Mucosa of rectum (tissue), 2 donors: ENCODE results near the gene P2RX3.

Source experiments
- H3K27ac ChIP-seq, 2 donors: one replicate each; pipeline ENCODE4 v1.7.0; 2013; ENCODE audit warnings: inconsistent platforms in 2 of 2, low read depth in 2 of 2, low read length in 2 of 2
- H3K27me3 ChIP-seq, 2 donors: one replicate each; pipeline ENCODE4 v1.7.0; 2013; ENCODE audit warnings: low read length in 2 of 2; ENCODE audit not compliant: control insufficient read depth in 2 of 2, insufficient read depth in 2 of 2
- H3K36me3 ChIP-seq, 2 donors: one replicate each; pipeline ENCODE4 v1.7.0; 2013; ENCODE audit warnings: low read length in 2 of 2; ENCODE audit not compliant: control insufficient read depth in 2 of 2, insufficient read depth in 2 of 2
- H3K4me1 ChIP-seq, 2 donors: one replicate each; pipeline ENCODE4 v1.7.0; 2013; ENCODE audit warnings: low read length in 2 of 2, mild to moderate bottlenecking in 1 of 2; ENCODE audit not compliant: control insufficient read depth in 2 of 2, insufficient read depth in 2 of 2
- H3K4me3 ChIP-seq, 2 donors: one replicate each; pipeline ENCODE4 v1.7.0; 2013; ENCODE audit warnings: low read length in 2 of 2
- H3K9ac ChIP-seq, 2 donors: one replicate each; pipeline ENCODE4 v1.7.0; 2013; ENCODE audit warnings: low read length in 2 of 2, low read depth in 1 of 2, mild to moderate bottlenecking in 1 of 2
- H3K9me3 ChIP-seq, 2 donors: one replicate each; pipeline ENCODE4 v1.7.0; 2013; ENCODE audit warnings: low read length in 2 of 2; ENCODE audit not compliant: control insufficient read depth in 2 of 2
- donor health status: healthy.
- donor health status: Normal muscosa, but diverticular disease.

Gene P2RX3

DNA sequence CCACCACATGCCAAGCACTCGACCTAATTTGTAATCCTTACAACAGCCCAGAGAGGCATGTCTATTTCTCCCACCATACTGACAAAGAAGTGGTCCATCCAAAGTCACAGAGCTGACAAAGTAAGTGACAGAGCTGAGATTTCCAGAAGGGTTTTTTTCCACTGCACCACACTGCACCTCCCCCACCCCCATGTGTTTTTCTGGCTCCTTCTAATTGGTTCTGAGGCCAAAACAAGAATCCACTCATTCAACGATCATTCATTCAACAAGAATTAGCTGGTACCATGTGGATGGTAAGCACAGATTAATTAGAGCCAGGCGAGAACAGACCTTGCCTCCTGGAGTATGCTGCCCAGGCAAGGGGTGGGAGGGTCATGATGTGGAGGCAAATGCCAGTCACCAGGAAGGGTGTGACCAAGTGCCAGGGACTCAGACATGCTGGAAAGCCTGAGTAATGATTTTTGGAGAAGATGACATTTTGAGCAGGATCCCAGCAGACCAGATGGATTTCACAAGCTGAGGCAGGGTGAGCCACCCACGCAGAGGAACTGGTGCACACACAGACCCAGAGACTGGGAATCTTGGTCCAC lies 67.2 kb downstream of the P2RX3 start:
- Histone ChIP-seq H3K27me3 (no peaks in the 10 kb centered on the region), H3K27ac (no peak overlapping the region), H3K9ac (no peak overlapping the region), H3K4me1 (no peaks in the 10 kb centered on the region), H3K36me3 (peaks cover 9 to 22% of the 10 kb centered on the region in 2 donors), H3K4me3 (no peak overlapping the region), H3K9me3 (no peaks in the 10 kb centered on the region)

DNA sequence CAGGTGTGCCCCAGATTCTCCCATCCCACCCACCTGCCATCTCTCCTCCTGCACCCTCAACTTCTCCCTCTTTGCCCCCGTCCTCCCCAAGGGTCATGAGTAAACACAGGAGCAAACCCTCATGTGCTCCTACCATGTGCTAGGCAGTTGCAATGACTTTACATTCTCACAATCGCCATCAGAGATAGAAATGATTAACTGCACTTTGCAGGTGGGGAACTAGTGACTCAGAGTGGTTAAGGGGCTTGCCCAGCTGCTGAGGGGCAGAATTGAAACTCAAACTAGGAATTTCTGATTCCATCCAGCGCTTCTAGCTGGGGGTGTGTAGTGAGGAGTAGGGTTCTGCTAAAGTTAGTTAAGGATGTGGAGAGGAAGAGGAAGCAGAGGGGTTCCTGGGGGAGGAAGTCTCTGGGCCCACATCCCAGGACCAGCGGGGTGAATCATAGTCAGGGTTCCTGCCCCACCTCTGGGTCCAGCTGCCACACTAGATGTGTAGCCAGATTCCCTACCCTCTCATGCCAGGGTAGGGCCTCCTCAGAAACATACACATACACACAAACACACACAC lies 68.3 kb downstream of the P2RX3 start:
- no peak overlapping the region for H3K27ac ChIP-seq
- H3K9me3 ChIP-seq = no peaks in the 10 kb centered on the region
- no peak overlapping the region for H3K4me3 ChIP-seq
- H3K36me3 ChIP-seq = peaks cover 9 to 22% of the 10 kb centered on the region in 2 donors
- H3K27me3 ChIP-seq = no peaks in the 10 kb centered on the region
- H3K4me1 ChIP-seq = no peaks in the 10 kb centered on the region
- no peak overlapping the region for H3K9ac ChIP-seq

DNA sequence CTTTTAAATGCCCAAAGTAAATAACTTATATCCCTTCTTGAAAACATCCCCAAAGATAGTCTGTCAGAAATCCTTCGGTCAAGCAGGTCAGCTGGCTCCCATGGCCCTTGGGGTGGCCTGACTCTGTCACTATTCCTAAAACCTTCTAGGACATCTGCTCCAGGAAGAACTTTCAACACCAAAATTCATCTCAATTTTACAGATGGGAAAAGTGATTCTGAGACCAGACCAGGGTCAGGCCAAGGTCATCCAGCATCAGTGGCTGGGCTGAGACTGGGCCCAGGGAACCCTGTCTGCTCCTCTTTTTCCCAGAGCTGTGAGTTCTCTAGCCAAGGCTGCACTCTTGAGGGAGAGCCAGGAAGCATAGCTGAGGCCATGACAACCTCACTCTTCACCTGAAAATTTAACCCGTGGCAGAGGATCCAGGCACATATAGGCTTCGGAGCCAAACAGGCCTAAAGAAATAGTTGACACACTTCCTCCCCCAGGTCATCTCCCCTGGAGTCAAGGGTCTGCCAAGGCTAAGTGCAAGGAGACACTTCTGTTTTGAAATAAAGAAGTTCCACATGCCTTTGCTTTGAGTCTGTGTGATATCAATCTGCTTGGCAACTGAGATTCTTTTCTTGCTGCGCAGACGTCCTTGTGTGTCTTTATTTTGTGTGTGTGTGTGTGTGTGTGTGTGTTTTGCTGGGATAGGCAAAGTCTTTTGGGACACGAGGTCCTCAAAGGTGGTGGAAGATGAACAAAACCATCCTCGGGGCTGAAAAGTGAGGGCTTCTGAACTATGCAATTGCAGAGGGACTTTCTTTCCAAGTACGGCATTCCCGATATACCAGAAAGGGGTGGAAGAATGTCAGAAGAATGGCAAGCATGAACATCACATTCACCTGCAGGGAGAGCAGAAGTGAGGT lies 69.1 kb downstream of the P2RX3 start:
- Histone ChIP-seq H3K27ac (no peak overlapping the region), H3K4me1 (no peaks in the 10 kb centered on the region), H3K9ac (no peak overlapping the region), H3K36me3 (peaks cover 9 to 22% of the 10 kb centered on the region in 2 donors), H3K27me3 (no peaks in the 10 kb centered on the region), H3K9me3 (no peaks in the 10 kb centered on the region), H3K4me3 (no peak overlapping the region)

- Histone ChIP-seq H3K9me3 (no peaks in the 10 kb centered on the region), H3K4me3 (no peak overlapping the region), H3K27me3 (no peaks in the 10 kb centered on the region), H3K27ac (no peak overlapping the region), H3K36me3 (peaks cover 9 to 22% of the 10 kb centered on the region in 2 donors), H3K4me1 (no peaks in the 10 kb centered on the region), H3K9ac (no peak overlapping the region)
These were observed 69.9 kb downstream of the P2RX3 start for GRCh38 chr11:57407941-57408475.

- Histone ChIP-seq H3K9me3 (no peaks in the 10 kb centered on the region), H3K4me1 (no peaks in the 10 kb centered on the region), H3K9ac (no peak overlapping the region), H3K27ac (no peak overlapping the region), H3K4me3 (no peak overlapping the region), H3K27me3 (no peaks in the 10 kb centered on the region), H3K36me3 (peaks cover 9 to 22% of the 10 kb centered on the region in 2 donors)
These were observed 70.6 kb downstream of the P2RX3 start for GRCh38 chr11:57408771-57409170.

GRCh38 chr11:57409321-57410100 lies 71.4 kb downstream of the P2RX3 start:
- H3K9ac ChIP-seq = no peak overlapping the region
- no peaks in the 10 kb centered on the region for H3K4me1 ChIP-seq
- H3K36me3 ChIP-seq = peaks cover 9 to 29% of the 10 kb centered on the region in 2 donors
- H3K9me3 ChIP-seq = no peaks in the 10 kb centered on the region
- H3K27ac ChIP-seq = no peak overlapping the region
- H3K4me3 ChIP-seq = no peak overlapping the region
- no peaks in the 10 kb centered on the region for H3K27me3 ChIP-seq

DNA sequence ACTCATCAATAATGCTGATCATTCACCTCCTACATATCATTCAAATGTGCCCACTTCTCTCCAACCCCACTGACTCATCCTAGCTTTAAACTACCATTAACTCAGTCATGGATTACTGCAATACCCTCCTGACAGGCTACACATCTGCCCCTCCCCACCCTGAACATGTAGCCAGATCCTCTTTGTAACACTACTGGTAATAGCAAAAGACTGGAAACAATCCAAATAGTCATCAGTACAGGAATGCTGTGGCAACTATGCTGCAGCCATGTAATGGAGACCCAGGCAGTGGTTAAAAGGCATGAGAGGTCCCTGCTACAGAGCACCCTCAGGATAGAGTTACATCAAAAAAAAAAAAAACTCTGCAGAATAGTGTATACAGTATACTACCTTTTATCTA lies 72.1 kb downstream of the P2RX3 start:
- Histone ChIP-seq H3K4me1 (no peaks in the 10 kb centered on the region), H3K36me3 (peaks cover 17 to 36% of the 10 kb centered on the region in 2 donors), H3K27ac (no peak overlapping the region), H3K9me3 (no peaks in the 10 kb centered on the region), H3K27me3 (no peaks in the 10 kb centered on the region), H3K4me3 (no peak overlapping the region), H3K9ac (no peak overlapping the region)

DNA sequence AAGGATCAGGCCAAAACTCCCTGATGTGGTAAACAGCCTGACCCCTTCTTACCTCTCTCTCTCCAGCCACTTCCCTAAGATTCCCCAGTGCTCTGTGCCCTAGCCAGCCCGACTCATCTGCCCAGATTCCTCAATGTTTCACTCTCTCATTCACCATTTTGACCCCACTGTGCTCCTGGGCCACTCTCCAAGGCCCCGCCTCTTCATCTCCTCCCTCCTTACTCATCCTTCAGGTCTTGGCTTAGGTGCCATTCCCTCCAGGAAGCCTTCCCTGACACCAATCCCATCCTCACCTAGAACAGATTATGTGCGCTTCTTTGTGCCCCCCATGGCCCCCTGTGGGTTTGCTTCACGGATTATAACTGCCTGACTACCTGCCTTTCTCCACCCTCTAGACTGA lies 75.5 kb downstream of the P2RX3 start:
- Histone ChIP-seq H3K27ac (no peak overlapping the region), H3K4me1 (no peaks in the 10 kb centered on the region), H3K9ac (no peak overlapping the region), H3K4me3 (no peak overlapping the region), H3K9me3 (no peaks in the 10 kb centered on the region), H3K27me3 (no peaks in the 10 kb centered on the region), H3K36me3 (peaks cover 21 to 32% of the 10 kb centered on the region in 2 donors)

DNA sequence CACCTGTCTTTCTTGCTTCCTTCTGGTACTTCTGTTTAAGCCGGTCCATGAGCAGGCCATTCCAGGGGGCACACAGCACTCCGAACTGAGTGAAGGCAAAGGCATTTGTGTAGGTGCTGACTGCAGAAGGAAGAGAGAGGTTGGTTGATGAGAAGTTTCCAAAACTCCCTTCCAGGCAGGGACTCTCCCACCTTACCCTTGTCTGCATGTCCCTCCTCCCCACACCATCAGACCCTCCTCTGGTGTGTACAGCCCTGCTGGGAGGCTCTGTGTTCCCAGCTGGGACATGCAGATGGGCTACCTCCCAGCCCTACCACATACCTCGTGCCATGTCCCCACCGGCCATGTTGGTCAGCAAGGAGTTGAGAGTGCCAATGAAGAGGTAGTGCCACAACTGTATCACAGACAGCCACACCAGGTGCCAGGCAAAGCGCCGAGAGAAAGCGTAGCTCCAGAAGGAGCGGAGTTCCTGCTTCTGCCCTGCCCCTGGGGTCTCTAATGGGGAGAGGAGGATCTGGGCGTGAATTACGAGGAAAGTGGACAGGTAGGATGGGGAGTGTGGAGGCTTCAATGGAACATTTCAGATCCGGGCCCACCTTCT lies 76.6 kb downstream of the P2RX3 start:
- Histone ChIP-seq H3K4me1 (no peaks in the 10 kb centered on the region), H3K9me3 (no peaks in the 10 kb centered on the region), H3K36me3 (peaks cover 18 to 22% of the 10 kb centered on the region in 2 donors), H3K9ac (no peak overlapping the region), H3K4me3 (no peak overlapping the region), H3K27me3 (no peaks in the 10 kb centered on the region), H3K27ac (no peak overlapping the region)
